SK-MEL-5 (cell line): ENCODE results near the gene GSTA4. TPM values are rescaled to one million over a fixed set of nuclear protein-coding genes. Genes with fewer than 3 reads are reported as not detected.
"Not testable (repeated sequence)": the region's sequence is repeated elsewhere in the genome, so short reads cannot be mapped to it uniquely, and the experiment has no call there.

Experiments
- DNase-seq: peaks from one replicate; pipeline ENCODE4 v3.0.0-alpha.2; 2016; ENCODE audit warnings: low read depth, low spot score
- in situ Hi-C: cut with HindIII; loops from 2 replicates; pipeline ENCODE4 v1.10.0; 2016; ENCODE audit warnings: low sequenced_read_pairs, high pct_unique_total_duplicates, low pct_unique_long_range_greater_than_20kb
- polyA plus RNA-seq, 2 experiments: library from polyadenylated mRNA; depleted of rRNA; stranded (reverse); fragments of >200 nt; gene quantifications; 2 replicates each; pipeline ENCODE4 v1.2.3, GENCODE V29; 2015
- total RNA-seq: library from RNA; depleted of rRNA; stranded (reverse); fragments of >200 nt; shearing (Covaris generic); gene quantifications from 2 replicates; pipeline ENCODE4 v1.2.3, GENCODE V29; 2014; rRNA removed

Gene GSTA4
- total RNA-seq = 24.9 and 25.3 TPM in 2 replicates
- 17.7 and 19.4 TPM in 2 replicates for polyA plus RNA-seq (2015; cell fraction: cytosol; rRNA removed)
- 69.5 and 78.5 TPM in 2 replicates for polyA plus RNA-seq (2015; cell fraction: nucleus; rRNA removed)

GRCh38 chr6:52995089-52995912 lies at the start of gene GSTA4:
Gene GSTA4, minus strand, starts transcription at chr6:52995284. Its CDS starts 1,041 bp downstream, at chr6:52994243.
- DNase-seq = peak; percentile 97
- in situ Hi-C loops = not testable (repeated sequence)

GRCh38 chr6:53044572-53044971 lies 49.5 kb upstream of the GSTA4 start:
- DNase-seq = peak; percentile 20
- in situ Hi-C loops = no loop called here

DNA sequence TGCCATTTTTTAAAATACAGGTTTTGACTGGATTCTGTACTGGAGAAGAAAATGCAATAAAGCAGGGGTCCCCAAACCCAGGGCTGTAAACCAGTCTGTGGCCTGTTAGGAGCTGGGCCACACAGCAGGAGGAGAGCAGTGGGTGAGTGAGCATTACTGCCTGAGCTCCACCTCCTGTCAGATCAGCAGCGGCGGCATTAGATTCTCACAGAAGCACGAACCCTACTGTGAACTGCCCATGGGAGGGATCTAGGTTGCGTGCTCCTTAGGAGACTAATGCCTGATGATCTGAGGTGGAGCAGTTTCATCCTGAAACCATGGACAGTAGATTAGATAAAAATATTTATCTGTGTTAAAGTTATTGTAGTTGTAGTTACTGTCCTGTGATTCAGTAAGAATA lies 49.0 kb upstream of the GSTA4 start:
- in situ Hi-C loops = no loop called here
- peak; percentile 55 for DNase-seq

DNA sequence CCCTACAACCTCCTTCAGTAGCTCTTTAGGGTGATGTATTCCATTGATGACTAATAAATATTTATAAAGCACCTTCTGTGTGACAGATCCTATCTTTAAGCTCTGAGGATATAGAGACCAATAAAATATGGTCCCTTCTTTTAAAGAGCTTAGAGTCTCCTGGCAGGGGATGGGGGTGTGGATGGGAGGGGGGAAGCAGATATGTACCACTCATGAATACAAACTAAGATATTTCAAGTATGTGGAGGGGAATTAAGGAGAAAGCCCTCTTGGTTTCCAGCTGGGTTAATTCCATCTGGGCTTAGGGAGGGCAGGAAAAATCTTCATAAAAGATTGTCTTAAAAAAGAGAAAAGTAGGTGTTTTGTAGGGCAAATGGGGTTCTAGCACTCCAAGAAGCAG lies 48.5 kb upstream of the GSTA4 start:
- in situ Hi-C loops = no loop called here
- DNase-seq = no peak

DNA sequence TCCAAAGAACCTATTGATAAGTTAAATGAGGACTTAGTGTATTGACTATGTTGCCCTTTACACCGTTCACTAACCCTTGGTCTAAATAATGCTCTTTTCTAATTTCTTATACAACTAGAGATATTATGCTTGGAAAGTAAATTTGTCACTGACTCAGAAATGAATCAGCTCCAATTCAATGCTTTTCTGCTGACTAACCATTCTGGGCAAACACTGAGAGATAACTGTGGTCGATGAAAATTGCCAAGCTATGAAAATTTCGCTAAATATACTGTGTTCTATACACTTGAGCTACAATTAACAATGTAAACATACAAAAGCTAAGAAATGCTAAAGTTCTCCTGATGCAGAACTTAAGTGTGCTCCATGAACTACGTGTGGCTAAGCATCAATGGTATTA lies 47.0 kb upstream of the GSTA4 start:
- in situ Hi-C loops = no loop called here
- DNase-seq = no peak

DNA sequence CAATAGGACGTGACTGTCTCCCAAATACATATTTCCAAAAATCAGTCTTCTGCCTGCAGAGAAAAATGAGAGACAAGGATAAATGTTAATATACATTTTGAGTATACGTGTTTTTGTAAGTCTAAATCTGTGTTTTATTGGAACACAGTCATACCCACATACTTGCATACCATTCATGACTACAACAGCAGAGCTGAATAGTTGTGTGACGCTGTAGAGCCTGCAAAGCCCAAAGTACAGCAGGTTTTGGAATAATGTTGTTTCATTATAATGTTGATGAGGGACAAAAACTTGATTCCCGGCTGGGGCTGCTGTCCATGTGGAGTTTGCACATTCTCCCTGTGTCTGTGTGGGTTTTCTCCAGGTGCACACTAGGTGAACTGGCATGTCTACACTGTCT lies 46.3 kb upstream of the GSTA4 start:
- in situ Hi-C loops = no loop called here
- DNase-seq = no peak

- in situ Hi-C loops = no loop called here
Measured at GRCh38 chr6:53038596-53038995, 43.5 kb upstream of the GSTA4 start.

DNA sequence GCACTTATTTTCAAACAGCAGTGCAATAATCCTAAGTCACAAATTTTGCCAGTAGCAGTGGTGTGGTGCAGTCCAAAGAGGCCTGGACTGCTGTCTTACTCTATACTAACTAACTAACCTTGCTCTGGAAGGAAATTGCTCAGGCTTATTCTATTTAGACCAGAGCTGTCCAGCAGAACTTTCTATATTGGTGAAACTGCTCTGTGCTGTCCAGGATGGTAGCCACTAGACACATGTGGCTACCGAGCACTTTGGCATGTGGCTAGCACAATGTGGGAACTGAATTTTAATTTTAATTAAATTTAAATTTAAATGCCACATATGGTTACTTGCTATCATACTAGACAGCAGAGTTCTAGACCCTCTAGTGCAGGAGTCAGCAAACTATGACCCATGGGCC lies 43.1 kb upstream of the GSTA4 start:
- DNase-seq = no peak
- in situ Hi-C loops = no loop called here

More at GRCh38 chr6:53038596-53038995, 43.5 kb upstream of the GSTA4 start:
- DNase-seq = no peak

DNA sequence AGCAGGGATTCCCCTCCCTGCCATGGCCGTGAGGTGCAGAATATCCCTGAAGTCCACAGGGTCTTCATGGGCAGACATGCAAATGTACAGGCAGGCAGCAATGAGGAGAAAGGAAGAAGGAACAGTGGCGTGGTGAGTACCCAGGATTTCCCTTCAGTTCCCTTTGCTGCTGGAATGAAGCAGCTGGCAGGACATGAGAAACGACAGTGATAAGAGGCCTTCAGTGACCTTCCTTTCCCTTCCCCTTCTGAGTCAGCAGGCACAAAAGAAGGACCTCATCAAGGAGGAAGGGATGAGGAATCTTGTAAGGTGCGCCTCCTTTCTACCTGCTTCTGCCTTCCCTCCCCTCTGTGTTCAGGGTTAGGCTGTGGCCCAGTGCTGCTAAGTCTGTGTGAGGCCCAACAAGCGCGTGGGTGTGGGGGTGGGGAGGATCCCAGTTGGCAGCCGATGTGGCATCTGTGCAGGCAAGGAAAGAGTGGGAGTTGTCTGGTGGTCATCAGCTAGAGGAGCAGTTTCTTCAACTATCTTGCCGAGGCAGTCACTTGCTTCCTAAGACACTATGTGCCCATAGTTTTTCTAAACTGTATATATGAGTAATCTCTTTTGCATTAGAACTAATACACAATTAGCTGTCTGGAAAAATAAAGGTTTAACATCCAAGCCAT lies 40.6 kb upstream of the GSTA4 start:
- in situ Hi-C loops = no loop called here
- no peak for DNase-seq

- DNase-seq = no peak
- in situ Hi-C loops = no loop called here
Measured at GRCh38 chr6:53033764-53034163, 38.7 kb upstream of the GSTA4 start.

GRCh38 chr6:53032849-53033248 lies 37.8 kb upstream of the GSTA4 start:
- in situ Hi-C loops = no loop called here

GRCh38 chr6:53031281-53031680 lies 36.2 kb upstream of the GSTA4 start:
- in situ Hi-C loops = no loop called here
- peak; percentile 58 for DNase-seq

More at GRCh38 chr6:53032849-53033248, 37.8 kb upstream of the GSTA4 start:
- peak; percentile 24 for DNase-seq

DNA sequence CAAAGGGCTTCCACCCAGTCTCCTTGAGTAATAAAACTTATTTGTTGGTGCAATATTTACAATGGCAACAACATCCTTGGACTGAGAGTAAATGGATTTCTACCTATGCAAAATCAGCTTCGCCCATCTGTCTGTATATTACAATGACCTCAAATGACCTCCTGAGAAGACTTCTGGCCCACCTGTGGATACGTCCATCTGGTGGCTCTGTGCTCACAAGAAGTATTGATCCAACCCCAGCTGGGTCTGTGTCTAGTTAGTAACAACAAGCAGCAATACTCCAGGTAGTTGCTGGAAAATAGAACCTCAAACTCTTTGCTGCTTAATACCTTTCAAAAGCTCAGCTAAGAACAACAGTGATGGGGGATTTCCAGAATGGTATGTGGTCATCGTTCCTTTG lies 34.7 kb upstream of the GSTA4 start:
- DNase-seq = no peak

DNA sequence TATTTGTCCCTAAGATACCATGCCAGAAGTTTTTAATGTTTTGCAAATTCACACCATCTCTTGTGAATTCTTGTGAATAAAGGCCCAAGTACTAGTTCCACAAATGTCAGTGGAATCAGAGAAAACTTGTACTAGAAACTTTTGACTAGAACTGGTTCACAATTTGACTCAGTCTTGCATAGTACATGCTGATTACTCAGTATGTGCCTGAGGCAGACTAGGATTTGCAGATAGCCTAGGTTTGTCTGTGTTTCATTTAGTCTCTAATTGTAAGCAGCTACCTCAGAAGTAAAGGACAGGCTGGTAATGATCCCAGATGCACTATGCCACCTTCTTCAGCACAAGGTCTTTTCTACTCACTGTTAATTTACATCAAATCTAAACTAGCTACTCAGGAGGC lies 34.2 kb upstream of the GSTA4 start:
- DNase-seq = no peak
- in situ Hi-C loops = no loop called here

More for the DNA sequence above, 34.7 kb upstream of the GSTA4 start:
- in situ Hi-C loops = no loop called here

- in situ Hi-C loops = no loop called here
- DNase-seq = no peak
Measured at GRCh38 chr6:53028467-53028866, 33.4 kb upstream of the GSTA4 start.

GRCh38 chr6:53027131-53027718 lies 32.1 kb upstream of the GSTA4 start:
- in situ Hi-C loops = no loop called here
- DNase-seq = no peak

DNA sequence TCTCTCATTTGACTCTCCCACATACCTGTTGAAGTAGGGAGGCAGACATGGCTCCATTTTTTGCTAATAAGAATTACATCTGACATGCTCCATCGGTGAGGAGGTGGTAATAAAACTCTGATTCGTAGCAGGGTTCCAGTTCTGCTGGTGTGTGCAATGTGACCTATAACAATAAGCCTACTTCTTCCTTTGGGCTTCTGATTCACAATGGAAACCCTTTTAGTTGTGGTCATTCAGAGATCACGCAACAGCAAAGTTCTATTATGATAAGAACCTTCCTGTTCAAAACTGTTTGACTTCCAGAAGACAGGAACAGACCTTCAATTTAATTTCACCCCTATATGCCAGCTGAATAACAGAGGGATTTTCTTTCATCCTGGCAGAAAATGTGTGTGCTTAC lies 31.4 kb upstream of the GSTA4 start:
- in situ Hi-C loops = no loop called here
- DNase-seq = peak; percentile 98

DNA sequence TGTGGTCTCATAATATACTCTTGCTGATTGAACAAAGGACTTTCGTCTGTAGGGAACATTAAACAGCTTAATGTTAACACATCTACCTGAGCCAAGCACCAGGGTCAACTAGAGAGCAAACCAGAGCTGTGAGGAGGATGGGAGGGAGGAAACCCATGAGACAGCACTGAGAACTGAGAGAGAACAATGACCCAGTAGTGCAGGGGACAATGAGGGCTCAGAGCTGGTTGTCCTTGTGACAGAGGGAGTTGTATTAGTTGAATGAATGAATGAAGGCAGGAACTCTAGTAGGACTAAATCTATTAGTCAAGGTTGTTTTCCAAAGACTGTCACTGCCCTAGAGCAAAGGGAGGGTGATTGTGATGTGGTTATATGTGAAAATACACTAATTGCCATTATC lies 28.2 kb upstream of the GSTA4 start:
- peak; percentile 83 for DNase-seq
- in situ Hi-C loops = no loop called here
